ENCODE results near the gene CROCC2.

CROCC2 gene

DNA sequence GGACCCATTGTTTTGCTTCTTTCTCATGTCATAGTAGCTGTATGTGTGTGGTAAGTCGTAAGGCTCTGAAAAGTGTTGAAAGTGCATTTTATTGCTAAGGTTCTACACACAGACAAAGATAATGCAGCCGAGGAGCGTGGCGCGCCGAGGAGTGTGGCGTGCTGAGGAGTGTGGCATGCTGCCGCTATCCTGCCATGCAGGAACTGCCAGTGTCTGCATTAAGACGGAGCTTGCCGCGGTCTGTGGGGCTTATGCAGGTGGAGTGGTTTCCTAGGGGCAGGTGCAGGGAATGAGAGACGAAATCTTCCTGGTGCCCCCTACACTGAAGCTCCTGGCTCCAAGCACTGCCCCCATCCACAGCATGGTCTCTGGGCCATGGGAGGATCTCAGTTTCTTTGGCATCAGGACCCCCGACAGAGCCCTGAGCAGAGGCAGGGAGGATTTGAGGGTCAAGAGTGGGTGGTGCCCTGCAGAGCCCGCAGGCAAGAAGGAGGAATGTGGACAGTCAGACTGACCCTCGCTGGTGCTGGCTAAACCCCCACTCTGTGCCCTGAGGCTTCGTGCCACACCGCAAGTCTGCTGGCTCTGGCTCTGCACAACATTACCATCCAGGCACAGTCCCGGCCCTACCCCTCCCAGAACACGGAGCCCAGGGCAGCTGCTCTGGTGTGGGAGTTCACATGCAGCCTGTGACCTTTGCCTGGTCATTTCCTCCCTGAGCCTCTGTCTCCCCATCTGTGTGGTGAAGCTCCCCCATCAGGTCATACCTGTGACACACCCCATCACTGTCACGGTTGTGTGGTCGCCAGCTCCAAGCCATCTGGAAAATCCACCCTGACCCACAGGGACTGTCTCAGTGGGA is 95.5 kb downstream of the CROCC2 start:
- in situ Hi-C loops (cut with MboI; ENCODE audit: low pct_unique_long_range_greater_than_20kb, low sequenced_read_pairs): no loop called here
- DNase-seq: no peak

DNA sequence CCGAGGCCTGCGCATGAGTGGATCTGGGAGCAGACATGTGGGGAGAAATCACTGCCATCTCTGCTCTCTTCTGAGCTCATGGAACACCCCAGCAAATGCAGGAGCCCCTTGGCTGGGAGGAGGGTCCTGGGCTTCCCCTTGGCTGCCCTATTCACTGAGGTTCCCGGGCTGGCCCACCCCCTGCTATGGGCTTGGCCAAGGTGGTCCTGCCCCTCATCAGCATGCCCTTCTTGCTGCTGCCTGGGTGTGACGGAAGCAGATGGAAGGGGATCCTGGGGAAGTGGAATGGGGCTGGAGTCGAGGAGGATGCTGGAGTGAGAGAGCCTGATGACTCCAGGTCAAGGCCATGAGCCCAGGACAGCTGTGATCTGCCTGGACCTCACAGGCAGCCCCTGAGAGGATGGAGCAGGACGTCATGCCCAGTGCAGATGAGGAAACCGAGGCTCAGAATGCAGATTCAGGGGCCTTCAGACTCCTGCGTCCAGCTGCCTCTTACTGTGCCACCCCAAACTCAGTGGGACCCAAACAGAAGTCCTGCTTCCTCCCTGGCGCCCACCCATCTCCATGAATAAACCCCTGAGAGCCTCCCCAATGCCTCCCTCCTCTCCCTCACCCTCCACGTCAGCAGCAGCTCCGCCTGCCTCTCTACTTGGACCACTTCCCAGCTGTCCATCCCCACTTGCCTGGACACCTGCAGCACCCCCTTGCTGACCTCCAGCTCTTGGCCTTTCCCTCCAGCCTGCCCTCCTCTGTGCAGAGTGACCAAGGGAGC is 96.3 kb downstream of the CROCC2 start:
- DNase-seq: no peak
- in situ Hi-C loops (cut with MboI; ENCODE audit: low pct_unique_long_range_greater_than_20kb, low sequenced_read_pairs): no loop called here

DNA sequence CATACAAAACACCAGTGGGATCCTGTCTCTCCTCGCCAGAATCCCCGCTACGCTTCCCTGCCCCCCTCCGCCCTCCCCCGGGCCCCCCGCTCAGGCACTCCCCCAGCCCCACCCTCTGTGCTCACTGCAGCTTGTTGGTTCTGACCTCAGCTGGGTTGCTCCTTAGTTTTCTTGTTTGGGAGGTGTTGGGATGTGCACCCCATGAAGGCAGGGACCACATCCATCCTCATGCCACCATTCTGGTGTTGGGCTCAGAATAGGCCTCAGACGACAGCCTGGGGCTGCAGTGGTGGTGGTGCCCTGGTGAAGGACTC is 96.9 kb downstream of the CROCC2 start:
- in situ Hi-C loops (cut with MboI; ENCODE audit: low pct_unique_long_range_greater_than_20kb, low sequenced_read_pairs): no loop called here
- DNase-seq: no peak

DNA sequence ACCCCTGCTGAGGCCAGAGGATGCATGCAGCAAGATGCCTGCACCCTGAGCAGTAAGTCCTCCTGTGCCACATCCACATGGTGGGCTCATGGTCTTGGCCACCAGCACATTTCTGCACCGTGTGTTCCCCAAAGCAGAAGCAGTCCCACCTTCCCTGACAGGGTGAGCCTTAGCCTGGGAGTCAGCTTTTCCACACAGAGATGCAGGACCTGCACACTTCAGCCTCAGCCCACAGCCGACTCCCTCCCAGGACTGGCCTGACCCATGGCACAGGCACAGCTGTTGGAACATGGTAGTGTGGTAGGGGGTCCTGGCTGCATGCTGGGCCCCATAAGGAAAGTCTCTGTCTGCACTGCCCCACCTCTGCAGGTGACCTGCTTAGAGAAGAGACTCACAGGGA is 97.2 kb downstream of the CROCC2 start:
- DNase-seq: no peak
- in situ Hi-C loops (cut with MboI; ENCODE audit: low pct_unique_long_range_greater_than_20kb, low sequenced_read_pairs): no loop called here

DNA sequence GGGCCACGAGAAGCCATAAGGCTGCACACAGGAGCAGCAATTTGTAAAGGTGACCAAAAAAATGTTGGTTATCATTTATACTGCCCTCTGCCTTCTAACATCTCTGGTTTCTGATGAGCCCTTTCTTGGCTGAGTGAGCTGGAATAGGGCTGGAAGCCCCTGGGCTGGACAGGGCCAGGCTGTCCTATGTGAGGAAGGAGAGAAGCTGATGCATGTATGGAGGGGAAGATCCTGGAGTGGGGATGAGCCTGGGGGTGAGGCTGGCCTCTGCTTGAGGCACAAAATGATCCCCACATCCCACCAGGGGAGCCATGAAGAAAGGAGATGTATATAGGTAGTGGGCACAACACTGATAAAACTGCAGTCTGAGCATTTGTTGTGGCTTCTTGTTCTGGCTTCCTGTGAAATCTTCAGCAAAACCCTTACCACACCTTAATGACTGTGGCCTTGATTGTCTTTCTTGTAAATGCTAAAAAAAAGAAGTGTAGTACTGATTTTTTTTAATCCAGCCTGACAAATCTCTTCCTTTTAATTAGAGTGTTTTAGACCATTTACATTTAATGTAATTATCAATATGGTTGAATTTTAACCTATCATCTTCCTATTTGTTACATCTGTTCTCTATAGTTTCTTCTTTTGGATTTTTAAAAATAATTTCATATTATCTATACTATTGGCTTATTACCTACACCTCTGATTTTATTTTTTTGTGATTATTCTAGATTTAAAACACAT is 97.9 kb downstream of the CROCC2 start:
- in situ Hi-C loops (cut with MboI; ENCODE audit: low pct_unique_long_range_greater_than_20kb, low sequenced_read_pairs): no loop called here

DNA sequence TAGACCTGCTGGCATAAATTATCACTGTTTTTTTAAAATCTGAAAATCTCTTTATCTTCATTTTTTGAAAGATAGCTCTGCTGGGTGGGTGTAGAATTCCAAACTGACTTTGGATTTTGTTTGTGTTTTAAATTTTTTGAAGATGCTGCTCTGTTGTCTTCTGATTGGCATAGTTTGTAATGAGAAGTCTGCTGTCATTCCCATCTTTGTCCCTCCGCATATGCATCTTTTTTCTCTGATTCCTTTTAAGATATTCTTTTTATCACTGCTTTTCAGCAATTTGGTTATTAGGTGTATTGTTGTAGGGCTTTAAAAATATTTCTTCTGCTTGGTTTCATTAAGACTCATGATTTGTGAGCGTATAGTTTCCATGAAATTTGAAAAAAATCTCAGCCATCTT is 99.4 kb downstream of the CROCC2 start:
- in situ Hi-C loops (cut with MboI; ENCODE audit: low pct_unique_long_range_greater_than_20kb, low sequenced_read_pairs): no loop called here
- DNase-seq: no peak

More for the DNA sequence above, 97.9 kb downstream of the CROCC2 start:
- DNase-seq: no peak

DNA sequence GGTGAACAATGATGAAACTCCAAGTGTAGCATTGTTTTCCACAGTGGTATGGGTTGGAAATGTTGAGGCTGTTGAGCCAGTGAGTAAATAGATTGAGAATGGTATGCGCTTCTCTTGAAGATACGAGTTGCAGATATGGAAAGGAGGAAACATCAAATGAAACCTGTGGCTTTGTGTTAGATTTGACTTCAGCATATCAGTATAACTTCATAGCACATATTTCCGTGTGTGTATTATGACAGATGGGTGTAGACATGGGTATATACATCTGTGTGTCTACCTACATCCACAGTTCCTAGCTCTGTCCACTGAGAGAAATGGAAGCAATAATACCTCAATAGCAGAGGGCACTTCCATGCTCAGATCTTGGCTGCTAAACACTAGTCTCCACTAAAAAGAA is 100.3 kb downstream of the CROCC2 start:
- DNase-seq: no peak
- in situ Hi-C loops (cut with MboI; ENCODE audit: low pct_unique_long_range_greater_than_20kb, low sequenced_read_pairs): no loop called here

DNA sequence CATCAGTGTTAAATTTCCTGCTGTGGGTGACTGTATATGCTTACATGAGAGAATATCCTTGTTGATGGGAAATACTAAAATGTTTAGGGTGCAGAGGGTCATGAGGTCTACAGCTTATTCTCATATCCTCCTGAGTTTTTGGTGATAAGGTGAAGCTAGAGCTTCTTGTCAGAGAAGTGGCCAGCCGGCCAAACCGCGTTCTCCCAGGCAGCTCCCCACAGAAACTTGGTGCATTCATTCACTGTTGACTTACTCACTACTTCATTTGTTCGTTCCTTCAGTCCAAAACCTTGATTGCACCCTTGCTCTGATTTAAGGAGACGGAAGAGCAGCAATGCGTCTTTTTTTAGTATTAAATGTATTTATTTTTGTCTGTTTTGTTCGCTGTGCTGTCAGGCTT is 101.0 kb downstream of the CROCC2 start:
- no peak for DNase-seq
- in situ Hi-C loops (cut with MboI; ENCODE audit: low pct_unique_long_range_greater_than_20kb, low sequenced_read_pairs): no loop called here

DNA sequence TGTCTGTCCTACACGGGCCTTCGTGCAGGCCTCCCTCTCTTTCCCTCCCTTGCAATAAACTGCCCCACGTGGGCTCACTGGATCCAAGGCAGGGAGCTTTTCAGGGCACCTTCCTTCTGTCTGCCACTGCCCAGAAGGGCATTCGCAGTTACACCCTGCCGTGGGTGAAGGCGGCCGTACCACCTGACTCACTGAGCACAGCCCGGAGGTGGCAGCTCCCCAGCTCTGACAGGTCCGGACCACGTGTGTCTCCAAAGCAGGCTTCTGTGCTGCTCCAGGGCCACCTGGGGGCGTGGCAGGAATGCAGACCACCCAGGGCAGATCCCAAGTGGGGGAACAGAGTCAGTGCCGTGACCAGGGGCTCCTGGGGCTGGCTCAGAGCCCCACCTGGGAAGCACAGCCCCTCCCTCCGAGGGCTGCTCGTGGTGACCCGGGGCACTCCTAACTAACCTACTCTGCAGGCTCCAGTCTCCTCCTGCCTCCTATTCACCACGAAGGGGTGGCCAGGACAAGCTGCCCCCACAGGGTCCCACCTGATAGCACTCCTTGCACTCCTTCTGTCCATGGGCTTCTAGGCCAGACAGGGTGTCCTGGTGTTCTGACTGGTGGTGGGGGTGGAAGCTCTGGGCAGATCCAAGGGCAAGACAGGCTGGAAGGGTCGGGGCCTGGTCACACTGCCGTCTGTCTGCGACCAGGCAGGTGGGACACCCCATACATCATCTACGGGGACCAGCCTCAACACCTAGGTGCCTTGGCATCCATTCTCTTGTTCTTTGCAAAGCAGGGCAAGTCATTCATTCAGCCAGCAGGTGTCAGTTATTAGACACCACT is 102.0 kb downstream of the CROCC2 start:
- no peak for DNase-seq
- in situ Hi-C loops (cut with MboI; ENCODE audit: low pct_unique_long_range_greater_than_20kb, low sequenced_read_pairs): no loop called here

DNA sequence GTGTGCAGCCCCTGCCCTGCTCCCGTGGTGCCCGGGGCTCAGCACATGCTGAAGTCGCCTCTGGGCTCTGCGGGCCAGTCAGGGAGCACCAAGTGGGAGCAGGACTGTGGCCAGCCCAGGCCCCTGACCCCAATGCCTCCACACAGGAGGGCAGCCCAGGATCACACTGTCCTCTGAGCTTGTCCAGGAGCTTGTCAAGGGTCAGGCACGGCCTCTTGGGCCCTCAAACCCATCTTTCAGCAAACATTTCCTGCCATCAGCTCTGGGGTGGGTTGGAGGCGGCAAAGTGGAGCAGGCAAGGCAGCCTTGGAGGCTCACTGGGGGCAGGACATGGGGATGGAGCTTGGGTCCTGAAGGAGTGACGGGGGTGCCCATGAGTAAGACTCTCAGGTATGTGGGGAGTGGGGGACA is 102.6 kb downstream of the CROCC2 start:
- DNase-seq: no peak
- in situ Hi-C loops (cut with MboI; ENCODE audit: low pct_unique_long_range_greater_than_20kb, low sequenced_read_pairs): no loop called here

DNA sequence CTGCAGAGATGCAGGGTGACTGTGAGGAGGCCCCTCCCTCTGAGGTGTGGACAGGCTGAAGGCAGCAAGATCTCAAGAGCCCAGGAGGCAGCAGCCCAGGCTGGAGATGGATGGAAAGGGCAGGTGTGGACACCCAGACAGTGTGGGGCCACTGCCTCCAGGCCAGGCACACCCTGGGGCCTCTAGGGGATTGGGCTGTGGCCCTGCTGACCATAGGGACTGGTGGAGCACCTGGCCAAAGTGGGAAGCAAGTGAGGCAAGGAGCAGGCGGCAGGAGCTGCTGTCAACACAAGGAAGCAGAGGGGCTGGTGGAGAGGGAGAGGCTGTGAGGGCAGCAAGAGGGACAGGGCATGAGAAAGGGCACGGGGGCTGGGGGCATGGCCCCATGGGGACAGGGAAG is 103.1 kb downstream of the CROCC2 start:
- no peak for DNase-seq
- in situ Hi-C loops (cut with MboI; ENCODE audit: low pct_unique_long_range_greater_than_20kb, low sequenced_read_pairs): no loop called here

DNA sequence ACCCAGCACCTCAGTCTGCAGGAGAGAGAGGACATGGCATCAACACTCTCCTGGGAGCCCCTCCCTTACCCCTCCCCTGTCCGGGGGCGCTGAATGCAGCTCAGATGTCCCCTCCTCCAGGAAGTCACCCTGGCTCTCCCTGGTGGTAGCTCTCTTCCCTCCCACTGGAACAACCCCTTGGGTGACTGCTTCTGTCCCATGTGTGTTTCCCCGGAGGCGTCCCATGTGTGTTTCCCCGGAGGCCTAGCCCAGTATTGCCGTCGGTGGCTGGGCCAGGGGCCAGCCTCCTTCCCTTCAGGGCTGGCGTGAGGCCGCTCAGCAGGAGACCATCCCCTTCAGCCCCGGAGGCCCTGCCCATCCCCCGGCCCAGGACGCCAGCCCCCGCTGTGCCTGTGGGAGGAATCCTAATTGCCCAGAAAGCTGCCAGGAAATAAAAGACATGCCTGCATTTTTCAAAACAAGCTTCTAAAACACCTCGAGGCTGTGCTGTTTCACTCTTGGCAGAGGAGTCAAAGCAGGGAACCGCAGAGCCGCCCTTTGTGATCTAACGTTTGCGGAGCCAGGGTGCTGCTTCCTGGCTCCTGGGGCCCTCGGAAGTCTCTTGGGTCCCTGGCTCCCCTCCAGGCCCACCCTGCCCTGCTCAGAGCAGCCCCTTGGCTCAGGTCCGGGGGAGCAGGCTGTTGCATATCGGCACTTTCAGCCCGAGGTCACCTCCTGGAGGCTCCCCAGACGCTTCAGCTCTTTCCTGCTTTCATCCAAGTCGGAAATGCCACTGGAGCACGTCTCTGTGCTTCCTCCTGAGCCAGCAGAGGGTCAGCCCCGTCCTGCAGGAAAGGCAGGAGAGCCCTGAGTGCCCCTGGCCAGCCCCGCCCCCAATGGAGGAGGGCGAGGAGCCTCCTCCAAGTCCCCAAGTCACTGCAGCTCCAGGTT is 103.7 kb downstream of the CROCC2 start:
- DNase-seq: peak; percentile 38
- in situ Hi-C loops (cut with MboI; ENCODE audit: low pct_unique_long_range_greater_than_20kb, low sequenced_read_pairs): no loop called here

DNA sequence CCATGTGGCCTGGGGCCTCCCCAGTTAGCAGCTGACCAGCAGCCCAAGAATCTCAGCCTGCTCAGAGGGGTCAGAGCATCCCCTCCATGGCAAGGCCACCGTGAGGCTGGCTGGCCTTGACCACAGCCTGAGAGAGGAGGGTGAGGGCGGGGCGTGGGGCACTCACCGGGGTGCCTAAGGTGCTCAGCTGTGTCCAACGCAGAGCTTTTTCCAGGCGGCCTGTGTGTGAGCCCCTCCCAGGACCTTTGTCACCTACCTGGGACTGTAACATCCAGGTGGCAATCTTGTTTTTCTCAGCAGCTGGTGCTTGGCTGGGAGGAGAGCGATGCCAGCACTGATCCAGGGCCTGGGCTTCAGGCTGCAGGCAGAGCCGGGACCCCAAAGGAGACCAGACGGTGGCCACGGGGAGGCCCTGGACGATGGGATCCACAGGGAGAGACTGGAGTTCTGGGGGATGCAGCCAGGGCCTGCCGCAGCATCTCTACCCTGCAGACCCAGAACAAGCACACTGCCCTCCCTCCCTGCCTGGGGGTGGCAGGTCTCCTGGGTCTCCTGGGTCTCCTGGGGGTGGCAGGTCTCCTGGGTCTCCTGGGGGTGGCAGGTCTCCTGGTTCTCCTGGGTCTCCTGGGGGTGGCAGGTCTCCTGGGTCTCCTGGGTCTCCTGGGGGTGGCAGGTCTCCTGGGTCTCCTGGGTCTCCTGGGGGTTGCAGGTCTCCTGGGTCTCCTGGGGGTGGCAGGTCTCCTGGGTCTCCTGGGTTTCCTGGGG is 104.6 kb downstream of the CROCC2 start:
- no peak for DNase-seq

DNA sequence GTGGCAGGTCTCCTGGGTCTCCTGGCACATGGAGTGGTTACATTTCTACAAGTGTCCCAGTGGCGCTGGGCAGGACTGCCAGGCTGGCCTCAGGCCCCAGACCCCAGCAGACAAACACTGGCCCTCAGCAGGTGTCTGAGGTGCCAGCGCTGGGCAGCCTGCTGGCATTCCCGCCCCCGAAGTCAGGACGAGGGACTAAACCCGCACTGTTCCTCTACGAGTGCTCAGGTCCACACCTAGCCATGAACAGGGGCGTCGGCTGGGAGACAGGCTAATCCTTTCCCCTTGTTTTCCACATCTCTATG is 105.1 kb downstream of the CROCC2 start:
- in situ Hi-C loops (cut with MboI; ENCODE audit: low pct_unique_long_range_greater_than_20kb, low sequenced_read_pairs): no loop called here
- DNase-seq: no peak

More for the DNA sequence above, 104.6 kb downstream of the CROCC2 start:
- in situ Hi-C loops (cut with MboI; ENCODE audit: low pct_unique_long_range_greater_than_20kb, low sequenced_read_pairs): no loop called here

DNA sequence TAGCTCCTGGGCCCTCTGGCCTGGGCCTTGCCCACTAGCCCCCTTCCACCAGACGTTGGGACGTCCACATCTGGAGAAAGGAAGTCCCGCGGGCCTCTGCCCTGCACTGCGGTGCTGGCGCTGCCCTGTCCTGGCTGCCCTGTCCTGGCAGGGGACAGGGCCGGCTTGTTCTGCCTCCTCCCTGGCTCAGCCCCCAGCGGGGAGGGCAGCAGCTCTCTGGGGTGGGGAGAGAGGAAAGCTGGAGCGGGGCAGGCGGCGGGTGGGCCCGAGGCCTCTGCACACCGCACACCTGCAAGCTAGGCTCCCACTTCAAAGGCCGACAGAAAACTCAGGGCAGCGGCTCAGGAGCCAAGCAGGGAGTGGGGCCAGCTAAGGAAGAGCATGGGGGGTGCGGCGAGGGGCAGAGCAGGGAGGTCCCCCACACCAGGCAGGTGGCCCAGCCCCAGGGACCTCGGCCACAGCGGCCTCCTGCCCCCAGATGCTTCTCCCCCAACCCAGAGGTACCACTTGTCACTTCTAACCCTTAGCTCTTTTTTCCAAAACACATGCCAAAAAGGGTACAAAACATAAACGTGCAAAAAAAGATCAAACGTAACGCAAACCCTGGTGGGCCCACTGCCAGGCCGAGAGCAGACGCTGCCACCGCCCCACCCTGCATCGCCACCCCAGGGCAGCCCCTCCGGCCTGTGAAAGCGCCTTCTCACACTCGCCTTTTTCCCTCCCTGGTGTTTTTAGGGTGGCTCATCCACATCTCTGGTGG is 105.8 kb downstream of the CROCC2 start:
- DNase-seq: no peak
- in situ Hi-C loops (cut with MboI; ENCODE audit: low pct_unique_long_range_greater_than_20kb, low sequenced_read_pairs): no loop called here

DNA sequence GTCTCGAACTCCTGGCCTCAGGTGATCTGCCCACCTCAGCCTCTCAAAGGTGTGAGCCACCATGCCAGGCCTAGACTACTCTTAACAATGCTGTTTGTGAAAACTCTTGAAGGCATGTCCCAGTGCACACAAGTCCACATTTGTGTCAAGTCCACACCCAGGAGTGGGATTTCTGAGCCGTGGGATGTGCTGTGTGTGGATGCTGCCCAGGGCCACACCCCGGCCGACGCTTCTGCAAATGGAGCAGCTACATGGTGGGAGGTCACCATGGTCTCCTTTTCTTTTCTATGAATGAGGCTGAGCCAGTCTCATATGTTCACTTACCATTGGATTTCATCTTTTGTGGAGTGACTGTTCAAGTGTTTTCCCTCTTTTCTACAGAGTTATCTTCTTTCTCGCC is 108.1 kb downstream of the CROCC2 start:
- in situ Hi-C loops (cut with MboI; ENCODE audit: low pct_unique_long_range_greater_than_20kb, low sequenced_read_pairs): no loop called here
- no peak for DNase-seq

DNA sequence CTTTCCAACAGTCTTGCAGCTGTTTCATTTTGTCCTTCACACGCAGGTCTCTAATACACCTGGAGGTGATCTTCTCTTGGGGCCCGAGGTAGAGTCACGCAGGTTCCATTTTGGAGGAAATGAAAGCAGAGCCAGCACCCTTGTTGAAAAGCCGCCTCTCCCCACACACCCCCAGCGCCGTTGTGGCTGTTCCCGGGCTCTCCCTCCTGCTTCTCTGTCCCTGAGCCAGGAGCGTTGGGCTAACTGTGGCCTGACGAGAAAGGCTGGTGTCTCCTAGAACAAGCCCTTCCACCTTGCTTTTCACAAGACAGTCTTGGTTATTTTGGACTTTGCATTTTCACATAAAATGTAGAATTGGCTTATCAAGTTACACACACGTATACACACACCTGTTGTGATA is 108.6 kb downstream of the CROCC2 start:
- no peak for DNase-seq
- in situ Hi-C loops (cut with MboI; ENCODE audit: low pct_unique_long_range_greater_than_20kb, low sequenced_read_pairs): no loop called here

All from KBM-7 (cell line).